Activated CD8-positive, alpha-beta memory T cell treated with anti-CD3 and anti-CD28 coated beads for 4 hours (primary cell): ENCODE measurements around the gene BDH2.

Experiments used
- DNase-seq, 2 donors: peaks; one replicate each; pipeline ENCODE4 v3.0.0-alpha.2; 2020; ENCODE audit warnings: low read depth in 2 of 2

Gene BDH2

GRCh38 chr4:103099691-103100392 lies at the start of gene BDH2:
Gene BDH2, minus strand, starts transcription at chr4:103099834. Its CDS starts 3,580 bp downstream, at chr4:103096254.
- peak; percentile 6 to 19 for DNase-seq

- DNase-seq = no peak
These were observed 45.3 kb upstream of the BDH2 start for GRCh38 chr4:103144926-103145325.

- DNase-seq = no peak
These were observed 37.8 kb upstream of the BDH2 start for GRCh38 chr4:103137446-103137827.

GRCh38 chr4:103136671-103137445 lies 37.2 kb upstream of the BDH2 start:
- no peak for DNase-seq

- DNase-seq = no peak
These were observed 29.5 kb upstream of the BDH2 start for GRCh38 chr4:103129174-103129573.

GRCh38 chr4:103126126-103126525 lies 26.5 kb upstream of the BDH2 start:
- no peak for DNase-seq

- DNase-seq = no peak
These were observed 23.5 kb upstream of the BDH2 start for GRCh38 chr4:103123114-103123513.

GRCh38 chr4:103118166-103118565 lies 18.5 kb upstream of the BDH2 start:
- no peak for DNase-seq

- DNase-seq = no peak
These were observed 12.0 kb upstream of the BDH2 start for GRCh38 chr4:103111598-103111997.

- DNase-seq = no peak
These were observed 8.9 kb upstream of the BDH2 start for GRCh38 chr4:103108542-103108941.

GRCh38 chr4:103105558-103106356 lies 6.1 kb upstream of the BDH2 start:
- DNase-seq = no peak

- DNase-seq = no peak
These were observed 5.3 kb upstream of the BDH2 start for GRCh38 chr4:103104886-103105285.

GRCh38 chr4:103100691-103101090 lies 1.1 kb upstream of the BDH2 start:
- DNase-seq = no peak

- no peak for DNase-seq
These were observed 736 bp downstream of the BDH2 start for GRCh38 chr4:103098756-103099440.

- DNase-seq = no peak
These were observed 1.3 kb downstream of the BDH2 start for GRCh38 chr4:103098341-103098740.

- no peak for DNase-seq
These were observed 2.5 kb downstream of the BDH2 start for GRCh38 chr4:103097112-103097511.

- DNase-seq = no peak
These were observed 4.6 kb downstream of the BDH2 start for GRCh38 chr4:103095080-103095479.

GRCh38 chr4:103092245-103092644 lies 7.4 kb downstream of the BDH2 start:
- DNase-seq = no peak

GRCh38 chr4:103091601-103092223 lies 7.9 kb downstream of the BDH2 start:
- DNase-seq = peak in 1 of 2 donors; percentile 7

- DNase-seq = no peak
These were observed 10.2 kb downstream of the BDH2 start for GRCh38 chr4:103089481-103089880.

GRCh38 chr4:103086551-103086950 lies 13.1 kb downstream of the BDH2 start:
- DNase-seq = no peak
